Activated gamma-delta T cell treated with anti-CD3 and anti-CD28 coated beads, Interleukin-2, amount 50 U/mL, for 16 hours (primary cell): ENCODE data around the gene HORMAD2.

ENCODE experiments used
- DNase-seq: peaks from one replicate; pipeline ENCODE4 v3.0.0-alpha.2; 2020; ENCODE audit warnings: low read depth

The HORMAD2 gene

DNA sequence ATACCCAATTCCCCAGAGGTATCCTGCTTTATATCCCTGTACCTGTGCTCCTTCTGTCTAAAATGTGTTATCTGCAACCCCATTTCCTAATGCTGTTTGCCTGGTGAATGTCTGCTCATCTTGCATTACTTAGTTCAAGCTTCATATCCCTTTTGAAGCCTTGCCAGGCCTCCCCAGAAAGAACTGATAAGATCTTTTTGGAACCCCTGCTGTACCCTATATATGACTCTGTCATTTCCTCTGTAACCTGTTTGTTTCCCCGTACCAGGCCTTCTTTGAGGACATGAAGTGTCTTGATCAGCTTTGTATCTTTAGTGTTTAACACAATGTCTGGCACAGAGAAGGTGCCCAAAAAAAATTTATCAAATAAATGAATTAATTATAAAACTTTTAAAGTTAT lies 88.7 kb downstream of the HORMAD2 start:
- DNase-seq = no peak

DNA sequence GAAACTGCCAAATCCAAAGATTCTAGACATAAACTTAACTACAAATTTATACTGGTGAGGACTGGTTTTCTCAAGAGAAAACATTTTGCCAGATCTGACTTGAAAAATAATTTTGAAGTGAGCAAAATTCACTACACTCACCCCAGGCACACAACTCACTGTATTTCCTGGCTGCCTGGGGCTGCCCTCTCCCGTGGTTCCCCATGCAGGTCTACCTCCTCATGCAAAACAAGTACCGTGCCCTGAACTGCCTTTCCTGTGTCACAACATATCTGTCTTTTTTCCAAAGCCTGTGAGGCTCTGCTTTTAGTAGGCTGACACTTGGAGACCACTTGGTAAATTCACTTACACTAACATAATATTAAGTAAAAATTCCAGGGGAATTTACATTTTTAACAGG lies 89.9 kb downstream of the HORMAD2 start:
- no peak for DNase-seq

DNA sequence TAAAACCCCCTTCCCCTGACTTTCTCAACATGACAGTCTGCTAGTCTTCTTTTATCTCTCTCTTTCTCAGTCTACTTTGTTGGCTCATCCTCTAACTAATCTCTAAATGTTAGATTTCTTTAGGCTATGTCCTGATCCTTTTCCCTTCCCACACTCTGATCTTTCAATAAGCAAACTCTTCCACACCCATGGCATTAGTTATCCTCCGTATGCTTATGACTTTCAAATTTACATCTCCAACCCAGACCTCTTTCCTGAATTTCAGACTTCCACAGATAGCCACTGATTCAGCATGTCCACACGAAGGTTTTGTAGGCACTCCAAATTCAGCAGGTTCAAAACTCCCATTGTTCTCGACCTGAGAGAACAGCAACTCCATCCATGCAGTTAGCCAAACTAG lies 90.7 kb downstream of the HORMAD2 start:
- no peak for DNase-seq

DNA sequence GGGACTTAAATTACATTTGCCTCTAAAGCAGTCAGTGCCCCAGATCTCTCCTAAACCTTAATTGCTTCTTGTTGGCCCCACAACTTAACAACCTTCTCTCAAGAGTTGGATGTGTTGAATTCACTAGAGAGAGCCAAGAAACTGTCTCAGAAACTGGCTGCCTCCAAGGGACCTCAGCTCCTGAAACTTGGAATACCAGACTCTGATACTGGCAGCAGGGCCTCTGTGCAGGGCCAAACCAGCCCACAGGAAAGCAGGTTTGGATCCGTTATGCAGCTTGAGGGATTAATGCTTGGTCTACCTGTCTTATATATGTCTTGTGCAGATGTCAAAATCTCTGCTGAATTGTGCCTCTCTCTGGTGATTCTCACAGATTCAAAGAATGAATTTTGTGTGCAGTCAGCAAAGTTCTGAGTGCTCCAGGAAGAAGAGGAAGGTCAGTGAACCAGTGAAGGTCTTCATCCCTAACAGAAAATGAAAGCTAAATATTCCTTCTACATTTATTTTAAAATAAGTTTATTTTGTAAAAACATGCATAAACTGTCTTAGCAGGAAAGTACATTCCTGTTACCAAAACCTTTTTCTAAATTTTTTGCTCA lies 95.5 kb downstream of the HORMAD2 start:
- DNase-seq = no peak

DNA sequence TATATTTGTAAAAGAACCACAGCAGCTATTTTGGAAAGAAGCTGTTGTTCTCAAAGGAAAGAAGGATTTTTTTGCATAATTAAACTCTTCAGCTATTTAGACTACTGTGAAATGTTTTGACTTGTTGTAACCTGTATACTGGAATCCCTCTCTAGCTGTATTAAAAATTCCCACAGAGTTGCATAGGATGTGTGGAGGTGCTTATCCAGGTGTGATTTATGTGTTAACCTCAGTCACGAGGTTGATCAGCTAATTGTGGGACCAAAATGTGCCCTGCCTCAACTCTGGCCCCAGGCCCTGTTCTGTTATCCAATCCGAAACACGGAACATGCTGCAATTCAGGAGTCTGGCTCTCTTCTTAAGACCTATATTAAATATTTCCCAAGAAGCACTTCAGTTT lies 96.2 kb downstream of the HORMAD2 start:
- no peak for DNase-seq

DNA sequence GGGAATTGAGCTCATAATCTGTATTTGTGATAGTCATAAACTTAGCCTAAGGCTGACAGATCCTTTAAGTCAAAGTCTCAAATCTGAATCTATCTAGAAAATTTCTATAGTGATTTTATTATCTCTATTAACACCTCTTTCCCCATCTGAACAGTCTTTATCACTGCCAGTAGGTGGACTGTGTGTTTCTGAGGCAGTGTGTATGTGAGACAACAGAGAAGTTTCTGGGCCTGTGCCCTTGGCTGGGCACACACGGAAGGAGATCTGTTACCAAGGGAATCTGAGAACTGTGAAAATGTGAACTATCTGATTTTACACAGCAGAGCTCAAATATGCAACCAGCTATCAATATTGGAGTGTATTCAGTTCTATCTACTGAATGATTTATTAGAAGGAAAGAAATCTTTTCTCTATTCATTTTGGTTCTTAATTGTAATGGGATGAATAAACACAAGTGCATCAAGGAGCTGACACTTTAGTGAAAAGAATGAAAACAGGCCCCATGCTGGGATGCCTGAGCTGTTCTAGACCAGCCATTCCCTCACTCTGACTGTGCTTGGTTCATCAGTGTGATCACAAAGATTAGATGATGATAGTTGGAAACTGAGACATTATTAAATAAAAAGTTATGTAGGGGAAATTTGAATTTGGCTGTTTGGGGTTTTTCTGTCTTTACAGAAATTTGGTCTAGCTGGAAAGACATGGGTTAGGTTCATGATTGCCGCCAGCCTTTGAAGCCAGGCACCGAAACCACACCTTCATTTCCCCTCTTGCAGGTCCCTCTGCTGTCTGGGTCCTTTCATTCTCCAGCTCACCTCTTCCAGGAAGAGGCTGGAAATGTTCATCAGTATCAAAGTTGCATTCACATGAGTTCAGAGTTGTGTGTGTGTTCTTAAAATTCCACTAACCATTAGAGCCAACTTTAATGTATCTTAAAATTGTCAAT lies 98.2 kb downstream of the HORMAD2 start:
- no peak for DNase-seq

DNA sequence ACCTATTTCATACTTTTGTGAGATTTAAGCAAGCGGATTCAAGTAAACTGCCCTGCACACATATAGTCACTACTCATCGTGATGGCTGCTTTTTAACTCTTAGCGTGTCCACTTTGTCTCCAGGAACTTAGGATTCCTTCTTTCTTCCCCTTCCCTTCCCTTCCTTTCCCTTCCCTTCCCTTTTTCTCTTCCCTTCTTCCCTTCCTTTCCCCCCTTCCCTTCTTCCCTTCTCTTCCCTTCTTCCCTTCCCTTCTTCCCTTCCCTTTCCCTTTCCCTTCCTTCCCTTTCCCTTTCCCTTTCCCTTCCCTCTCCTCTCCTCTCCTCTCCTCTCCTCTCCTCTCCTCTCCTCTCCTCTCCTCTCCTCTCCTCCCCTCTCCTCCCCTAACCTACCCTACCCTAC lies 100.4 kb downstream of the HORMAD2 start:
- DNase-seq = no peak

DNA sequence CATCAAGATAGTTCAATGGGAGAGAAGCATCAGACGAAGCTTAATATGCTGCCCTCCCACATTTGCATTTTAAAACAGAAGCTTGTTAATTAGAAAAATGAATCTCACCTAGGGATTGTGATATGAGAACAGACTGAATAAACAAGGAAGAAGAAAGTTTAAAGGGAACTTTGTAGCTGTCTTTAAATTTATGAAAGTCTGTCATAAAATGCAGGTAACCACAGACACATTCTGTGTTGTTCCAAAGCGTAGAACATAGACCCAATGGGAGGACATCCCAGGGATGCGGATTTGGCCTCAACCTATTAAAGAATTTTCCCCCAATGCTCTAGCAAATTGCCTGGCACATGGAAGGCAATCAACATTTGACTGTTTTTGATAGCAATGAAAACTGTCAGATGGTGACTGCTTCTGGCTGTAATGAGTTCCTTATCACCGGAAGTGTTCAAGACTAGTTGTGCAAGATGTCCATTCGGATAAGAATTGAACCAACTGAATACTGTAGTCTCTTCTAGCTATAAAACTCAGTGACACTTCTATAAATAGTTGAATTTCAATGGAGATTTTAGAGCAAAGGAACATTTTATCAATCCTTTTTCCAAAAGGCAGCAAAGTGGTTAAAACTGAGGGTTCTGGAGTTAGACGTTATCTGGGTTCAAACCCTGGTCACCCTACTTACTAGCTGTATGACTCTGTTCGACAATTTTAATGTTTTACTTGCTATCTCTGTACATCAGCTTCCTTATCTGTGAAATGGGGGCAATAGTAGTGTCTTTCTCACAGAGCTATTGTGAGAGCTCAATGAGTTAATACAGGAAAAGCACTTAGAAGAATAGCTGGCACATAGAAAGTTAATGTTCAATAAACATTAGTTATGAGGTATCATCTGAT lies 101.4 kb downstream of the HORMAD2 start:
- no peak for DNase-seq

DNA sequence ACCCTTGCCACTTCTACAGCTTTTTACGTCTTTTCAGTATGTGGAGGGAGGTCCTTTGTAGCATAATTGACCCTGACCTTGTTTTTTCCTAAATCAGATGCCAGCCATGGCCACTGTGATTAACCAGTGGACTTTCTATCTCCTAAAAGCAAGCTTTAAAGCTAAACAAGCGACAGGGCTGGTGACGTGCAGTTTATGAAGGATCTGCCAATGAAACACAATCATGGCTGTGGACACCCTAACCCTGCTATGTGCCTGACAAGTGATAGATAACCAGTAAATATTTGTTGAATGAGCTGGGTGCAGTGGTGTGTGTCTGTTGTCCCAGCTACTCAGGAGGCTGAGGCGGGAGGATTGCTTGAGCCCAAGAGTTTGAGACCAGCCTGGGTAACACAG lies 102.1 kb downstream of the HORMAD2 start:
- DNase-seq = no peak

DNA sequence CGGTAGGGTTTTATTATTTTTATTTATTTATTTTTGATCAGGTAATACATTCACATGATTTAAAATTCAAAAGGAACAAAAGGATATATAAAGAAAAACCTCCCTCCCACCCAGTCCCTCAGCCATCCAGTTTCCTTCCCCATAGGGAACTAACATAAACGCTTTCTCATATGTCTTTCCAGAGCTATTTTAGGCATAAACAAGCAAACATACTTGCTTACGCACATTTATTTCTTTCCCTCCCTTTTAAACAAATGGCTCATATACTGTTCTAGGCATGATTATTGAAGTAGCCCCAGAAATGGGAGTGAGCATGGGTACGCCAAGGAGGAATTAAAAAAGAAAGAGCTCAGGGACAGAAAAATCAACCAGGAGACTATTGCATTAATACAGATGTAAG lies 102.6 kb downstream of the HORMAD2 start:
- no peak for DNase-seq

DNA sequence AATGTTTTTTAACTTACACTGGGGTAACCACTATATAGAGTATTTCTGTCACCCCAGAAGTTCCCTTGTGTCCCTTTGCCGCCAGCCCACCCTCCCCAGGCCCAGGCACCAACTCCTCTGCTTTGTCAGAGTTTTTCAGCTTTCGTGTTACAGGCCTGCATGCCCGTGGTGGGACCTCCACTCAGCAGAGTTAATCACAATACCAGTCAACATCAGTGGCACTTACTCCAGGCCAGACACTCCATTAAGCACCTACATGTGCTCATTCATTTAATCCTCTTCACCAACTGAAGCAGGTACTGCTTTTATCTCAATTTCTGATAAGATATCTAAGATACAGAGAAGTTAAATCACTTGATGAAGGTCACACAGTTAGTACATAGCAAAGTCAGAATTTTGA lies 103.0 kb downstream of the HORMAD2 start:
- no peak for DNase-seq

DNA sequence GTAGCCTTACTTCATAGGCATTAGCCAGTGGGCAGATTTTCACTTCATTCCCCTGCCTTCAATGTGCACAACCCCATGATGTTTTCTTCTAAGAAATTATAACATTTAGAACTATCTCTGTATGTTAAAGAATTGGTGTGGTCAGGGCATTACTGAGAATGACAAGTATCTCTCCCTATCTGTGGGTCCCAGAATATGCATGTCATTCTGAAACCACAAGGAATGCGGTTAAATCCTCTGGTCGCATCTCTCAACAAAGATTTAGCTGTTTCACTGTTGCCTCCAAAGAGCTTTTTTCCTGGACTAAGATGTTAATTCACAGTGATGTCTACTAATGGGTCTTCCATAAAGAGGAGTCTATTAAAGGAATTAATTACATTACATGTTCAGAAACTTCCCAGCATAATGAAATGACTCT lies 103.6 kb downstream of the HORMAD2 start:
- no peak for DNase-seq

DNA sequence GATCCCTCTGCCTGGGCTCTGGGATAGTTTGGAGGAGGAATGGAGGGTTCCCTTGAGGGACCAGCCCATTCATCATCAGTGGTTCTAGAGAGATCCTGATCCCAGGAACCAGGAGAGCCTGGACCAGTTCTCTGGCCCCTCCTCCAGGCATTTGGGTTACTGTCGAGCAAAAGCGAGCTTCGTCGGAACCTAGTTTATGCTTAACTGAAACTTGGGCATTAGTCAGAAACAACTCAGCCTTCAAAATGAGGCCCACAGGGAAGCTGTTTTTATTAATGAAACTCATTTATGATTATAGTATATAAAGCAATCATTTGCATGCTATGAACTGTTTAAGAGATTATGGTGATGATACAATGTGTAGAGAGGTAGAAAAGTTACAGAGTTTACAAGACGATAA lies 104.9 kb downstream of the HORMAD2 start:
- DNase-seq = no peak

DNA sequence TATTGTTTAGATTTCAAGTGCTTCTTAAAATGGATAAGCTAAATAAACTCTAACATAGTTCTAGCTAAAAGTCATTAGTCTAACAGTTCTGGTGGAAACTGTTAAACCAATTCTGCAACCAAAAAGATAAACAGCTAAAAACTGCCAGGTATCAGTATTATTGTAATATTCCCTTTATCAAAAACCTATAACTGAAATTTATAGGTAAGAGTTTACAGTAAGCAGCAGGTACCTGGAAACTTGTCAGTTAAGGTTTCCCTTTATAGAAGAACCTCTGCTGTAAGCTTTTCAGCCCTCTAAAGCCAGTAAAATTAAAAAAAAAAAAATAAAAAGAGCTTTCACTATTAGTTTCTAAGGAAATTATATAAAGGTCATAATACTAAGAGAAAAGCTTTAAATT lies 105.3 kb downstream of the HORMAD2 start:
- no peak for DNase-seq

DNA sequence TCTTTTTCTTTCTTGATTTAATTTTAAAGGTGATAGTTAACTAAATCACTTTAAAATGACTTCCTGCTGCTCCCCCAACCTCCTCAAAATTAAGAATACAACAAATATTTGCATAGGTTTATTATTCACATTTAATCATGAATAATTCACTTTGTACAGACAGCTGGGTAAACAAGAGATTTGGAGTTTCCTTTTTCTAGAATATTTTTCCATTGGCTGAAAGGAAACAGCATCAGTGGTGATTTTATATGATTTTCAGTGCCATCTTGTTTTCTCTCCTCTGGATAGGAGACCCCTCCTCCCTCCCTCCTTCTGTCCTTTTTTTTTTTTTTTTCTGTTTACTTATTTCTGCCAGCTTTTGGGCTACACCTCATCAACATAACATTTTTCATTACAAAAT lies 105.8 kb downstream of the HORMAD2 start:
- DNase-seq = no peak

DNA sequence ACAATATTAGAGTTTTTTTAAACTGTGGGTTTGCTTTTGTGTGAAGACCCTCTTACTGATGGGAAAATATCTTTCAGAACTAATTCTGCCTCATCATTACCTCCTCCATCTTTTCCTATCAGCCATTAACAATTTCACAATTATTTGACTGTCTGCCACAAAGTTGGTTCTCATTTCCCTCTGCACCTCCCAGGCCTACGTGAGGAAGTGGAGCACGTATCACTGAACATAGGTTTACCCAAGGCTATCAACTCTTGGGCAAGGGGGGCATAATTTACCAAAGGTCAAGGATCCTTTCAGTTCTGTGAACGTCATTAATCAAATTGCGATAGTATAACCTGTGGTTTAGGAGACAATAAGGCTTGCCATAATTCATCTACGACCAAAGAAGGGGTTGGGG lies 106.2 kb downstream of the HORMAD2 start:
- no peak for DNase-seq

DNA sequence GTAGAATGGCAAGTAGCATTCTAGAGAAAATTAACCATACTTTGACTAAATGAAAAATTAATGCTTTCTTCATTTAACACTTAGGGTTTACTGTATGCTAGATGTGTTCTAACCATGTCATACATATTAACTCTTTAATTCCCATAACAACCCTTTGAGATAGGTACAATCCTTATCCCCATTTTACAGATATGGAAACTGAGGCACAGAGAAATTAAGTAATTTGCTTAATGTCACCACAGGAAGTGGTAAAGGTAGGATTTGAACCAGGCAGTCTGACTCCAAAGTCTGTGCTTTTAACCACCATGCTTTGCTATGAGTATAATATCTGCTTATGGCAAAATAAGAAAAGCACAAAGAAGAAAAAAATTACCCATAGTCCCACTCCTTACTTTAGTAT lies 106.8 kb downstream of the HORMAD2 start:
- no peak for DNase-seq

DNA sequence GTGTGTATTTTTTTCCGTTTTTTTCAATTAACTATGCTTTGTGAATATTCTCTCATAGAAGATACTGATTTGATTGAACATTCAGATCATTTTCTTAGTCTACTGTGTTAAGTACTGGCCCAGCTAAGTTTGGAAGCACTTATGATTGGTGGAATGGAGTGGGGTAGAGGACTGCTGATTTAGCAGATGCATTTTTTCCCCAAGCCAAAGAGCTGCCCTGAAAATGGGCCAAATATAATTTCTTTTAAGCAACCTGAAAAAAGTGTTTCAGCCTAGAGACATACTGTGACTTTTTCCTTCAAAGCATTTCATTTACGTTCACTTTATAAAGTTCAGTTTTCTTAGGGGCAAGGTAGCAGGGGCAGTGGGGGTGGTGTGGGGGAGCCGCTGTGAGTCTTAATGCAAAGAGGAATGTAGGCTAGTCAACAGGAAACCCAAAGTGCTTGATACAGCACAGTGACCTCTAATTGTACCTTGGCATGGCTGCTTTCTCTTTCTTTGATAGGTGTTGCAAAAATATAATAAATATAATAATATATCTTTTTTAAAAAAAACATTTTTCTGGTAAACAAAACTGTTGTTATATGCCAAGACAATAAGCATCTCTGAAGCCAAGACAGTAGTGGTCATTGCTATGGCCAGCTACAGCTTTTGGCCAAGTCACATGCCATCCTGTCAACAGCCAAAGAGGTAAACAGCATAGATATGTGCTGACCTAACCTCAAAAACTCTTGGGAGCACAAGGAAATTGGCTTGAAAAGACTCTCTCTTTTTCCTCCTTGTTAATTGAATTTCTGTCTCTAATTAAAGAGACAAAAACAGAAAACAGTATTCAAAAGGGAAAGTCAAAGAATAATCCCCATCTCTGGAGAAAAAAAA lies 107.5 kb downstream of the HORMAD2 start:
- DNase-seq = no peak

DNA sequence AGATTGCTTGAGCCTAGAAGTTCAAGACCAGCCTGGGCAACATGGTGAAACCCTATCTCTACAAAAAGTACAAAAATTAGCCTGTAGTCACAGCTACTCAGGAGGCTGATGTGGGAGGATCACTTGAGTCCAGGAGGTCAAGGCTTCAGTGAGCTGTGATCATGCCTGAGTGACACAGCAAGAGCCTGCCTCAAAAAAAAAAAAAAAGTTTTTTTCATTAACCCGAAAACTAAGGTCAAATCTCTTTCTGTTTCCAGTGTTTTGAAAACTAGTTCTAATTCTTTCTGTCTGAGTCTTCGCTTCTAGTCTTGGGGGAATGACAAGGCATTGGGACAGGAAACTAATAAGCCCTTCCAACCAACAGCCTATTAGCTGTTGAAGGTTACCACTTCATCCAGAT lies 108.6 kb downstream of the HORMAD2 start:
- DNase-seq = no peak

DNA sequence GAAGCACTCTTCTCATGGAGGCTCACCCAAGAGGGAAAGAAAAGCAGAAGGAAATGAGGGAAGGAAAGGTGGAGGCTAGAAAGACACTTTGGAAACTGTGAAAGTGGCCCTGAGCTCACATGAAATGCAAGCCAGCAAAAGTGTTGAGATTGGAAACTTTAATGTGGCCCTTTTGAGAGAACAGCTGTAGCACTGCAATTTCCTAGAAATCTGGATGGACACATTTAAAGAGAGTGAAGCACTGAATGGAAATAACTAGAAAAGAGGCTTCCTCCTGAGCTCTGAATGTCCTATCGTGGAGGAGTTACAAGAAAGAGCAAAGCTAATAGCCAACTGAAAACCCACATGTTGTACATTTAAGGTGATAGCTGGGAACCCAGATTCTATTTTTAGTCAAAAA lies 110.3 kb downstream of the HORMAD2 start:
- no peak for DNase-seq

DNA sequence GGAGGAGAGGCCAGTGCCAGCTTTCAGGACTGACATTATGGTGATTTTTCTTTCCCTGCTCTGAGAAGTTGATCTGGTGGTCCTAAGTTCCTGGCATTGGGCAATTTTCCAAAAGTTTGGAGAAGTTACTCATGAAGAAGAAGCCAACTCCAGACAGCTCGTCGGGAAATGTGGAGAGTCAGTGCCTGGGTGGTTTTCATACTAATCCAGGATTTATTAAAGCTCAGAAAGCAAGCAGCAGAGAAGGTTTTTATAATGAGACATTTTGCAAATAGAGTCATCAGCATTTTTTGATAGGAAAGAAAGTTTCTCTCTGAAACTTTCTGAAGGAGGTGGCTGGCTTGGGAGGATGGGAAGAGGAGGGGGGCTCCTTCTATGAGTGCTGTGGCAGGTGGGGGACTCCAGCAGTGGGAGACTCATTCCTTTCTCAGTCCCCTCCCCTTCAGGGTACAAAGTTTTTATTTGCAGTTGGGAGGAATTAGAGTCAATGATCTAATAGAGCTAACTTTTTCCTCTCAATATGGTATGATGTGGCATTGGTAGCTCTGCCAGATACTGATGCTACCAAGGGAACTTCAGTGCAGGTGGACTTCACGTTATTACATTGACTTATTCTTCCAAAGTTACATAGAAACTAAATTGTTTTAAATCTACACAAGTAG lies 110.9 kb downstream of the HORMAD2 start:
- no peak for DNase-seq
